Esophagus squamous epithelium (tissue), 5 donors: ENCODE data around the gene TUBGCP2. TPM values are rescaled to one million over a fixed set of nuclear protein-coding genes. Genes with fewer than 3 reads are reported as not detected.

Source experiments
- DNase-seq: peaks from one replicate; lab custom pipeline; 2025; lab: John Stamatoyannopoulos, UW
- H3K27ac ChIP-seq, 4 donors: fragments of 200-600 bp; sonication (generic); one replicate each; pipeline ENCODE4 v1.5.1; 2016 to 2019; ENCODE audit warnings: mild to moderate bottlenecking in 1 of 4
- H3K27me3 ChIP-seq, 4 donors: fragments of 200-600 bp; sonication (generic); 1 replicate in 3 of 4; 2 replicates in 1 of 4; pipeline versions ENCODE4 v1.5.1 to v1.6.0; 2017 to 2021; ENCODE audit warnings: antibody characterized with exemption in 1 of 4
- H3K36me3 ChIP-seq, 3 donors: fragments of 200-600 bp; sonication (generic); one replicate each; pipeline ENCODE4 v1.5.1; 2016 to 2019
- H3K4me1 ChIP-seq, 3 donors: fragments of 200-600 bp; sonication (generic); one replicate each; pipeline ENCODE4 v1.5.1; 2017 to 2019
- H3K4me3 ChIP-seq, 4 donors: fragments of 200-600 bp; sonication (generic); 1 replicate in 3 of 4; 2 replicates in 1 of 4; pipeline ENCODE4 v1.5.1; 2016 to 2019; ENCODE audit warnings: mild to moderate bottlenecking in 2 of 4, moderate library complexity in 1 of 4
- H3K9me3 ChIP-seq, 3 donors: fragments of 200-600 bp; sonication (generic); one replicate each; pipeline ENCODE4 v1.5.1; 2016 to 2019
- POLR2A ChIP-seq, 4 donors: fragments of 450-650 bp; IDR thresholded peaks; one replicate each; pipeline ENCODE4 v1.6.1; 2017; ENCODE audit warnings: antibody characterized with exemption in 4 of 4, mild to moderate bottlenecking in 4 of 4, moderate library complexity in 3 of 4
- WGBS, 2 donors: methylation state at CpG; one replicate each; pipeline ENCODE4 v1.1.5; 2018; 5-methylcytosine and 5-hydroxymethylcytosine counted together
- intact Hi-C: fragments of 100-400 bp; cut with DNase I; formaldehyde crosslinking; loops from one replicate; pipeline ENCODE4 v1.15.0; 2022
- total RNA-seq, 4 donors: library from RNA; depleted of rRNA; stranded (reverse); fragments of >200 nt; gene quantifications; one replicate each; pipeline ENCODE4 v1.1.0, GENCODE V29; 2016
- TF ChIP-seq, protein P1 (sequence below), 6 experiments: fragments of 450-650 bp in 4 of 6; fragments of 200-600 bp in 2 of 6; sonication (generic) in 2 of 6; IDR thresholded peaks; one replicate each; pipeline ENCODE4 v1.5.1; 2016 to 2019; ENCODE audit warnings: antibody characterized with exemption in 6 of 6, mild to moderate bottlenecking in 4 of 6, moderate library complexity in 4 of 6
- donor health status: DM: yes; HTN: yes; CAD: no.

TUBGCP2 gene
- total RNA-seq, 4 donors from 2014 or later = 28.4 to 44.4 (median 38.9) TPM

DNA sequence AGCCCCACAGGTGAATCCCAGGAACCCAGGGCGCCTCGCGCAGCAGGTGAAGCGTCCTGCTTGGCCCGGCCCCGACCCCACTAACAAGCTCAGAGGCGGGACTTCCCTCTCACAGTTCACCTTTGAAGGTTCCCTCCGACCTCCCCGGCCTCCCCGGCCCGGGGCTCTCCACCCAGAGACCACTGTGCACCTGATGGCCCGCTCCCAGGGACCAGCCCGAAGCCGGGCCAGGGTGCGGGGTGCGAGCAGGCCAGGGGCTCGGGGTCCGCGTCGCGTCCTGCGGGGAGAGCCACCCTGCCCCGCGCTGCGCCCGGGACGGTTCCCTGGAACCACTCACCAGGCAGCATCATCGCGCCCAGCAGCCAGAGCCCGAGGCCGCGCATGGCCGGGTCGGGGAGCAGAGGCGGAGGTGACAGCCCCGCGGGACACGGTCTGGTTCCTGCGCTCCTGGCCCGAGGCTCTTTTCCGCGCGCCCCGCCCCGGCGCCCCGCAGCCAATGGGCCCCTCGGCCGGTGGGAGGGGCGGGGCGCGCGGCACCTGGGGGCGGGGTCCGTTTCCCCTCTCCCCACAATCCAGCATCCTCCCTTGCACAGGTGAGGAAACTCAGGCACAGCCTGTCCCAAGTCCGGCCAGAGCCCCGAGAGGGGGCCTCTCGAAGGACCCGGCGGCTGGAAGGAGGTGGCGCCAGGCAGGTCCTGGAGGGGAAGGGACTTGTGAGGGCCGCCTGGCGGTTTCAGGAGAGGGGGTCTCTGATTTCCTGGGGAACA lies 32.1 kb downstream of the TUBGCP2 start, which contains the start of gene ADAM8:
TSS of gene ADAM8 (minus strand) at position 434 of the 767 bp plus-strand sequence. CDS start at position 383, 51 bp downstream.
- H3K4me3 ChIP-seq = peak within 1 kb of the TSS; percentile 15 to 60 (median 34)
- H3K36me3 ChIP-seq = peaks cover 2 to 33% (median 14%) of the 10 kb centered on the region in 3 donors
- peaks cover 0 to 39% (median 6%) of the 10 kb centered on the region in 4 donors for H3K27me3 ChIP-seq
- no peak for DNase-seq
- peak within 1 kb of the TSS in 3 of 4 donors; percentile 16 to 71 (median 43) for H3K27ac ChIP-seq
- intact Hi-C loops = no loop called here
- H3K9me3 ChIP-seq = no peaks in the 10 kb centered on the region
- whole genome bisulfite sequencing, 2 donors = no CpG with 5 or more reads among the region's 63 CpGs
- H3K4me1 ChIP-seq = peaks cover 19 to 61% (median 20%) of the 10 kb centered on the region in 3 donors
- TF ChIP-seq POLR2A (IDR thresholded peaks at IDR 0.05) = peak in 1 of 4 donors; percentile 44
- TF ChIP-seq, protein P1, sequence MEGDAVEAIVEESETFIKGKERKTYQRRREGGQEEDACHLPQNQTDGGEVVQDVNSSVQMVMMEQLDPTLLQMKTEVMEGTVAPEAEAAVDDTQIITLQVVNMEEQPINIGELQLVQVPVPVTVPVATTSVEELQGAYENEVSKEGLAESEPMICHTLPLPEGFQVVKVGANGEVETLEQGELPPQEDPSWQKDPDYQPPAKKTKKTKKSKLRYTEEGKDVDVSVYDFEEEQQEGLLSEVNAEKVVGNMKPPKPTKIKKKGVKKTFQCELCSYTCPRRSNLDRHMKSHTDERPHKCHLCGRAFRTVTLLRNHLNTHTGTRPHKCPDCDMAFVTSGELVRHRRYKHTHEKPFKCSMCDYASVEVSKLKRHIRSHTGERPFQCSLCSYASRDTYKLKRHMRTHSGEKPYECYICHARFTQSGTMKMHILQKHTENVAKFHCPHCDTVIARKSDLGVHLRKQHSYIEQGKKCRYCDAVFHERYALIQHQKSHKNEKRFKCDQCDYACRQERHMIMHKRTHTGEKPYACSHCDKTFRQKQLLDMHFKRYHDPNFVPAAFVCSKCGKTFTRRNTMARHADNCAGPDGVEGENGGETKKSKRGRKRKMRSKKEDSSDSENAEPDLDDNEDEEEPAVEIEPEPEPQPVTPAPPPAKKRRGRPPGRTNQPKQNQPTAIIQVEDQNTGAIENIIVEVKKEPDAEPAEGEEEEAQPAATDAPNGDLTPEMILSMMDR (IDR thresholded peaks at IDR 0.05) = no peak

DNA sequence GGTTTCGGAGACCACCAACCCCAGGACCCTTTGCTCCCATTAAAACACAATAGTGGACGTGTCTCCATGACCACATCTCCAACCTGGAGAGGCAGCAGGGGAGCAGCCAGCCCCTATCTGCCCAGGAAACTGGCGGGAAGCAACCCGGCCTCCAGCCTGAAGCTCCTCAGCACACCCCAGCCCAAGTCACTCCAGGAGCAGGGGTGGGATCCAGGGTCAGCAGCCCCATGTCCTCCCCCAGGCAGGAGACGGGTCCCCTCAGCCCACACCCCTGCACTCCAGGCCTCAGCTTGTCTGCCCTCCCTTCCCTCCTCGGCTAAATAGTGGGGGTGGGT lies 32.6 kb downstream of the TUBGCP2 start:
- no peak for TF ChIP-seq POLR2A (IDR thresholded peaks at IDR 0.05)
- TF ChIP-seq, protein P1 (IDR thresholded peaks at IDR 0.05) = no peak
- intact Hi-C loops = no loop called here
- peaks cover 19 to 61% (median 20%) of the 10 kb centered on the region in 3 donors for H3K4me1 ChIP-seq
- H3K27ac ChIP-seq = peak overlapping the region in 3 of 4 donors; percentile 16 to 50 (median 43)
- H3K27me3 ChIP-seq = peaks cover 0 to 39% (median 6%) of the 10 kb centered on the region in 4 donors
- DNase-seq = no peak
- H3K9me3 ChIP-seq = no peaks in the 10 kb centered on the region
- WGBS, 2 donors = 0 to 29% methylated on average over 1 to 3 of the region's 6 CpGs
- H3K4me3 ChIP-seq = peak overlapping the region; percentile 15 to 60 (median 34)
- peaks cover 0 to 27% (median 9%) of the 10 kb centered on the region in 3 donors for H3K36me3 ChIP-seq

DNA sequence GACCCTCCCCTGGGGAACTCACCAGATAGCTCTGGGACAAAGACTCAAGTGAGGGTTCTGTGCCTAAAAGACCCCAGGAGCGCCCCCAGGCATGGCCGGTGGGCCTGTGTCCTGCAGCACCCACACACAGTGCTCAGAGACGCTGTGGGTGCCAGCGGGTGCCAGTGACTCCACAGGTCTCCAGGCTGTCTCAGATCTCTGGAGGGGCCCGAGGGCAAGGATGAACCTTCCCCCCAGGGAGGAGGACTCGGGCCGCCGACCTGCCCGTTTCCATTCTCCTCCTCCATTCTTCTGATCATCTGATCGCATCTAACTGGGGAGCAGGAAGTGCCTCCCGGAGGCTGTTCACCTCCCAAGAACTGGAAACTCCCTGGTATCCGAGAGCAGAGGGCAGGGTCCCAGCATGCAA lies 33.0 kb downstream of the TUBGCP2 start:
- H3K4me1 ChIP-seq = peaks cover 19 to 61% (median 20%) of the 10 kb centered on the region in 3 donors
- H3K4me3 ChIP-seq = peak overlapping the region; percentile 15 to 60 (median 34)
- H3K9me3 ChIP-seq = no peaks in the 10 kb centered on the region
- intact Hi-C loops = no loop called here
- H3K36me3 ChIP-seq = peaks cover 0 to 24% (median 9%) of the 10 kb centered on the region in 3 donors
- WGBS, 2 donors = 0 to 19% methylated on average over 5 to 11 of the region's 12 CpGs
- peaks cover 0 to 39% (median 6%) of the 10 kb centered on the region in 4 donors for H3K27me3 ChIP-seq
- peak overlapping the region in 2 of 4 donors; percentile 43 to 50 for H3K27ac ChIP-seq
- TF ChIP-seq, protein P1 (IDR thresholded peaks at IDR 0.05) = no peak
- TF ChIP-seq POLR2A (IDR thresholded peaks at IDR 0.05) = no peak
- no peak for DNase-seq

DNA sequence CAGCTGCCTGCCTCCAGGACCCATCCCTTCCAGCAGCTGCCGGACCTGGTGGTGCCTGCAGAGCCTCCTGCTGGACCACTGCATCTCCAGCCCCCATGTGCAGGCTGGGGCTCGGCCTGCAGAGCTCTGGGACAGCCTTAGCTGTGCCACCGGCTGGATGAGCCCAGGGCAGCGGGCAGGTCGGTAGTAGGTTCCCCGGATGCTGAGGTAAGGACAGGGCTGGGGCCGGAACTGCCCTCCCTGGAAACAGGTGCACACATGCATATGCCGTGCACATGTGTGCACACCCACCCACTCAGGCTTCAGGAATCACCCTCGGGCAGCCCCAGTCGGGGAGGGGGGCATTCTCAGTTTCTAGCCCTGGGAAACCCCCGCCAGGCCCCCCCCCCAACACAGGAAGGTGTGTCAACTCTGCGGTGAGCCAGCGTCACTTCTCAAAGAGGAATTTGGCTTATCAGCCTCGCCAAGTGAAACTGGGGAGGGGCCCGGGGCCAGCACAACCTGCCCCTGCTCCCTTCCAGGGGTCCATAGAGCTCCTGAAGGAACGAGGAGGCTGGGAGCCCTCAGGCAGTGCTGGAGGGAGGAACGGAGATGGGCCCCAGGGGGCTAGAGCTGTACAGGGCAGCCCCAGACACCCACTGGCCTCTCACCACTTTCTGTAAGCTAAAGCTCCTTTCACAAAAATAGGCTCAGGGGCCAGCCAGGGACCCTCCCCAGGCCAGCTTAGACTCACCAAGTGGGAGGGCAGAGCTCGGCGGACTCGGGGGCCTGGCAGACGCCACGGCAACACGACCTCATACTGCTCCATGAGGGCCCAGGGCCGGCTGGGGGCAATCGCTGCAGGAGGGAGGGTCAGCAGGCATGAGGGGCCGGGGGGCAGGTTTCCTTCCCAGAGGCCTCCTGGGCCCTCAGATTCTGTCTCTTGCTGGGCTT lies 33.7 kb downstream of the TUBGCP2 start:
- peaks cover 0 to 39% (median 6%) of the 10 kb centered on the region in 4 donors for H3K27me3 ChIP-seq
- intact Hi-C loops = no loop called here
- peaks cover 0 to 23% (median 6%) of the 10 kb centered on the region in 3 donors for H3K36me3 ChIP-seq
- peak overlapping the region; percentile 2 to 60 (median 28) for H3K4me3 ChIP-seq
- TF ChIP-seq, protein P1 (IDR thresholded peaks at IDR 0.05) = no peak
- TF ChIP-seq POLR2A (IDR thresholded peaks at IDR 0.05) = no peak
- peak overlapping the region in 3 of 4 donors; percentile 28 to 34 (median 33) for H3K27ac ChIP-seq
- H3K4me1 ChIP-seq = peaks cover 19 to 61% (median 20%) of the 10 kb centered on the region in 3 donors
- 18% methylated on average over 5 of the region's 26 CpGs; no CpG with 5 or more reads in 1 of the 2 donors for WGBS, 2 donors
- no peaks in the 10 kb centered on the region for H3K9me3 ChIP-seq
- no peak for DNase-seq
